Measurements from ENCODE around the gene KIF3A.

Gene KIF3A

DNA sequence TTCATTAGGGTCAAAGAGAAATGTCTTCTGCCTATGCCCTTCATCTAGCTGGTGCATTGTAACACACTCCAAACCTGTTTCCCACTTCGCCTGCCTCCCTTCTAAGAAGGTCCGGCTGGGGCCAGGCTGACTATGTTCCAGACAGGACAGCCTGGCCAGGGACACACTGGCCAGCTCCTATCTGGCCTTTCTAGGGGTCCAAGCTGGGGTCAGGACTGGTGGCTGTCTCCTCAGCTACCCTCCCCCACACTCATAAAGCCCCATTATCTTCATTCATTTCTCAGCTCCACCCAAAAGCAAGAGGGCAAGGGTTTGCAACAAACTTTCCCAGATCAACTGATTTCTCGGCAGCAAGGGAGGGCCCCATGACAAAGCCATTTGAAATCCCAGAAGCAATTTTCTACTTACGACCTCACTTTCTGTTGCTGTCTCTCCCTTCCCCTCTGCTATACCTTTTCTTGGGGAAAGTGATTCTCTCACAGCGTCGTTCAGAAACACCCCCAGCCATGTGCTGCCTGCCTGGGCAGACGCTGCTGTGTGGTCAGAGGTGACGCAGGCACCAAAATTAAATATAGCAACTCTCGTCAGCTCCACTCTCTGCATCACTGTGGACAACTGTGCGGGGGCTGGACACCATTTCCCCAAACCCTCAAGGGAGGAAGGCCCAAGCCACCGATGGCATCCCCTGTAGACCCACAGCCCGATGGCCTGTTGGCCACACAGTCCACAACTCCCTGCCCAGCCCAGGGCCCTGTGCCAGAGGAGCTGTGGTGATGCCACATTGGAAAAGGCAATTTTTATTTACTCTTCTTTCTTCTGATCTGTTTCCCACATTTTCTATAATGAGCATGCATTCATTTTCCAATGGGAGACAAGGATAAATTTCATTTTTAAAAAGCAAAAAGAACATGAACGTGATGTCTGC, 73.3 kb downstream of the KIF3A start:
- no peak overlapping the region for H3K4ac ChIP-seq (ENCODE audit: low read length)
- no peak overlapping the region for H3K23ac ChIP-seq (ENCODE audit: low read depth, low read length, poor library complexity)
- H2BK5ac ChIP-seq (ENCODE audit: low read length): no peak overlapping the region
- peak overlapping the region; percentile 63 for H2AFZ ChIP-seq (ENCODE audit: low read length)
- H2BK15ac ChIP-seq (ENCODE audit: low read length): no peak overlapping the region
- H2AK5ac ChIP-seq (ENCODE audit: low read depth, low read length): no peak overlapping the region
- H3K4me1 ChIP-seq (ENCODE audit: control insufficient read depth in 2 of 2, insufficient read depth in 1 of 2, low read depth in 1 of 2, low read length in 2 of 2): peaks cover 7 to 15% of the 10 kb centered on the region in 2 donors
- H2BK12ac ChIP-seq (ENCODE audit: low read length): no peak overlapping the region
- H3K9me3 ChIP-seq (replicated peaks in 1 of 2; ENCODE audit: control insufficient read depth in 2 of 2, insufficient read depth in 1 of 2, low read depth in 1 of 2, low read length in 2 of 2): no peaks in the 10 kb centered on the region
- no peak overlapping the region for H3K4me3 ChIP-seq (ENCODE audit: low read length in 2 of 2)
- H4K8ac ChIP-seq (ENCODE audit: low read depth, low read length): no peak overlapping the region
- H3K27me3 ChIP-seq (ENCODE audit: control insufficient read depth in 3 of 3, insufficient read depth in 3 of 3, low read depth in 1 of 3, low read length in 3 of 3): peaks cover 0 to 56% (median 0%) of the 10 kb centered on the region in 3 experiments
- DNase-seq (ENCODE audit: low spot score): no peak
- H4K91ac ChIP-seq (ENCODE audit: low read depth, low read length, poor library complexity): no peak overlapping the region
- H3K4me2 ChIP-seq (ENCODE audit: insufficient read depth, low read length, poor library complexity, severe bottlenecking): no peak overlapping the region
- WGBS, 2 donors (ENCODE audit: extremely low coverage in 2 of 2, insufficient read length in 2 of 2, insufficient replicate concordance in 1 of 2): no CpG with 5 or more reads among the region's 13 CpGs
- no peaks in the 10 kb centered on the region for H3K79me1 ChIP-seq (ENCODE audit: low read depth, low read length)
- H3K18ac ChIP-seq (ENCODE audit: low read length): peak overlapping the region; percentile 4
- H3K27ac ChIP-seq (replicated peaks; ENCODE audit: low read length): no peak overlapping the region
- no peak overlapping the region for H3K9ac ChIP-seq (ENCODE audit: low read depth, low read length, poor library complexity)
- no peaks in the 10 kb centered on the region for H3K36me3 ChIP-seq (replicated peaks in 1 of 2; ENCODE audit: control insufficient read depth in 2 of 2, insufficient read depth in 2 of 2, low read length in 2 of 2)
- H3K14ac ChIP-seq (ENCODE audit: low read length): no peak overlapping the region
- H2BK120ac ChIP-seq (ENCODE audit: low read depth, low read length): no peak overlapping the region

DNA sequence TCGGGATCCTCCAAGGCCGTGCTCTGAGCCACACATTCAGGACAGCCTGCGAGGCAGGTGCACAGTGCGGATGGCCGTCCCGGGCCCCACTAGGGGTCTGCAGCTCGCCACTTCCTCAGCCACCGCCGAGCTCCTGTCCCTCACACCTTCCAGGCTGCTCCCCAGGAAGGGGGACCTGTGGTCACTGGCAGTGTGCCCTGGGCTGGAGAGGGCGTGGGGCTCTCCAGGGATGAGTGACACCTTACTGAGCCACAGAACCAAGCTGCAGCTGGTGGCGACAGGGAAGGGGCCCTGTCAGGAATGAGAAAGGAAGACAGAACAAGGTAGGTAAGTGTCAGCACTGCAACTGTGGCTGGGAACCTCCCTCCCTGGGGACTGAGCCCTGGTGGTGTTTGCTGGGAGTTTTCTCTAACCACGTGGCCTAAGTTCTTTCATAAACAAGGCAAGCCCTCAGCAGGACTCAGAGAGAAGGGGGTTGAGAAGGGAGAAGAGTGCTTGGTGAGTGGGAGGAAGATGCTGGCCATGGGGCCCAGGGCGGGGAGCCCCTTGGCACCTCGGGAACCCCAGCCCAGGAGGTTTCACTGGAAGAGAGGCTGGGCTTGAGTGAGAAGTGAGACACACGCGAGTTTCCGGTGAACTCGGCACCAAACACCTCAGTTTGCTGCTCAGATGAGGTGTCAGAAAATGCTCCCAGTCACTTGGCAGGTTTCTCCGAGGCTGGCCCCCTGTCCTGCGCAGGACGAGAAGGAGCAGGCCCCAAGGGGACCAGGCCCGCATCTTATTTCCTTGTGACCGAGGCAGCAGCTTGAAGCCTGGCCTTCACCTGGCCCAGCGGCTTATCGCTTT, 74.2 kb downstream of the KIF3A start:
- H3K9me3 ChIP-seq (replicated peaks in 1 of 2; ENCODE audit: control insufficient read depth in 2 of 2, insufficient read depth in 1 of 2, low read depth in 1 of 2, low read length in 2 of 2): no peaks in the 10 kb centered on the region
- WGBS, 2 donors (ENCODE audit: extremely low coverage in 2 of 2, insufficient read length in 2 of 2, insufficient replicate concordance in 1 of 2): no CpG with 5 or more reads among the region's 25 CpGs
- no peak overlapping the region for H4K91ac ChIP-seq (ENCODE audit: low read depth, low read length, poor library complexity)
- no peak overlapping the region for H4K8ac ChIP-seq (ENCODE audit: low read depth, low read length)
- H3K27ac ChIP-seq (replicated peaks; ENCODE audit: low read length): no peak overlapping the region
- H3K23ac ChIP-seq (ENCODE audit: low read depth, low read length, poor library complexity): no peak overlapping the region
- peak overlapping the region; percentile 75 for H3K14ac ChIP-seq (ENCODE audit: low read length)
- H3K79me1 ChIP-seq (ENCODE audit: low read depth, low read length): no peaks in the 10 kb centered on the region
- H3K4me1 ChIP-seq (ENCODE audit: control insufficient read depth in 2 of 2, insufficient read depth in 1 of 2, low read depth in 1 of 2, low read length in 2 of 2): peaks cover 7 to 14% of the 10 kb centered on the region in 2 donors
- peak overlapping the region; percentile 55 for H2BK15ac ChIP-seq (ENCODE audit: low read length)
- no peak overlapping the region for H2AK5ac ChIP-seq (ENCODE audit: low read depth, low read length)
- H3K4me3 ChIP-seq (ENCODE audit: low read length in 2 of 2): no peak overlapping the region
- H2BK12ac ChIP-seq (ENCODE audit: low read length): no peak overlapping the region
- peak overlapping the region; percentile 4 for H2BK120ac ChIP-seq (ENCODE audit: low read depth, low read length)
- H3K27me3 ChIP-seq (ENCODE audit: control insufficient read depth in 3 of 3, insufficient read depth in 3 of 3, low read depth in 1 of 3, low read length in 3 of 3): peaks cover 0 to 65% (median 0%) of the 10 kb centered on the region in 3 experiments
- H3K4ac ChIP-seq (ENCODE audit: low read length): no peak overlapping the region
- H3K4me2 ChIP-seq (ENCODE audit: insufficient read depth, low read length, poor library complexity, severe bottlenecking): no peak overlapping the region
- no peak for DNase-seq (ENCODE audit: low spot score)
- no peak overlapping the region for H3K9ac ChIP-seq (ENCODE audit: low read depth, low read length, poor library complexity)
- no peak overlapping the region for H2BK5ac ChIP-seq (ENCODE audit: low read length)
- H3K36me3 ChIP-seq (replicated peaks in 1 of 2; ENCODE audit: control insufficient read depth in 2 of 2, insufficient read depth in 2 of 2, low read length in 2 of 2): no peaks in the 10 kb centered on the region
- peak overlapping the region; percentile 63 for H2AFZ ChIP-seq (ENCODE audit: low read length)
- H3K18ac ChIP-seq (ENCODE audit: low read length): peak overlapping the region; percentile 52

DNA sequence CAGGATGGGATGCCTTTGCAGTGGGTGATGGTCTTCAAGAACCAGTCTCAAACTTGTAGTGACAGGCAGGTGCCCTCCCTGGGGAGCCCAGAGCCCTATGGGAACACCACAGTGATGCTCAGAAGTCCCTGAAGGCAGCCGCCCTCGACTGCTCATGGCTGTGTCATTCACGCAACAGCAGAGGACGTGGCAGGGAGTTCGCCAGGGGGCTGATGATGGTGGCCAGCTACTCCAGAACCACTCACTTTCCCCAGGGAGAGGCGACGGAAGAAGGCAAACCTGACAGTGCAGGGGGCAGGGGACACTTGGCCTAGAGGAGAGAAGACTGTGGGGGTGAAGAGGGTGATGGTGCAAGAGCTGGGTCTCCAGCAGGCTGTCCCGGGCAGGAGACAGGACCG, 75.3 kb downstream of the KIF3A start:
- no peak overlapping the region for H4K91ac ChIP-seq (ENCODE audit: low read depth, low read length, poor library complexity)
- no CpG with 5 or more reads among the region's 9 CpGs for WGBS, 2 donors (ENCODE audit: extremely low coverage in 2 of 2, insufficient read length in 2 of 2, insufficient replicate concordance in 1 of 2)
- H3K9ac ChIP-seq (ENCODE audit: low read depth, low read length, poor library complexity): no peak overlapping the region
- H3K79me1 ChIP-seq (ENCODE audit: low read depth, low read length): no peaks in the 10 kb centered on the region
- peak overlapping the region; percentile 75 for H2BK12ac ChIP-seq (ENCODE audit: low read length)
- H3K27me3 ChIP-seq (ENCODE audit: control insufficient read depth in 3 of 3, insufficient read depth in 3 of 3, low read depth in 1 of 3, low read length in 3 of 3): peaks cover 0 to 71% (median 4%) of the 10 kb centered on the region in 3 experiments
- no peak overlapping the region for H3K14ac ChIP-seq (ENCODE audit: low read length)
- no peak overlapping the region for H3K27ac ChIP-seq (replicated peaks; ENCODE audit: low read length)
- no peak overlapping the region for H3K4ac ChIP-seq (ENCODE audit: low read length)
- no peak overlapping the region for H2AFZ ChIP-seq (ENCODE audit: low read length)
- H2BK120ac ChIP-seq (ENCODE audit: low read depth, low read length): no peak overlapping the region
- H3K36me3 ChIP-seq (replicated peaks in 1 of 2; ENCODE audit: control insufficient read depth in 2 of 2, insufficient read depth in 2 of 2, low read length in 2 of 2): no peaks in the 10 kb centered on the region
- no peak overlapping the region for H2BK5ac ChIP-seq (ENCODE audit: low read length)
- DNase-seq (ENCODE audit: low spot score): no peak
- H3K23ac ChIP-seq (ENCODE audit: low read depth, low read length, poor library complexity): no peak overlapping the region
- no peak overlapping the region for H3K4me2 ChIP-seq (ENCODE audit: insufficient read depth, low read length, poor library complexity, severe bottlenecking)
- H2BK15ac ChIP-seq (ENCODE audit: low read length): peak overlapping the region; percentile 5
- peak overlapping the region; percentile 33 for H3K18ac ChIP-seq (ENCODE audit: low read length)
- H3K9me3 ChIP-seq (replicated peaks in 1 of 2; ENCODE audit: control insufficient read depth in 2 of 2, insufficient read depth in 1 of 2, low read depth in 1 of 2, low read length in 2 of 2): no peaks in the 10 kb centered on the region
- peaks cover 7 to 13% of the 10 kb centered on the region in 2 donors for H3K4me1 ChIP-seq (ENCODE audit: control insufficient read depth in 2 of 2, insufficient read depth in 1 of 2, low read depth in 1 of 2, low read length in 2 of 2)
- no peak overlapping the region for H4K8ac ChIP-seq (ENCODE audit: low read depth, low read length)
- H3K4me3 ChIP-seq (ENCODE audit: low read length in 2 of 2): no peak overlapping the region
- H2AK5ac ChIP-seq (ENCODE audit: low read depth, low read length): peak overlapping the region; percentile 50

Data from neuronal stem cell (in vitro differentiated cells).